Endothelial cell of umbilical vein (primary cell): ENCODE results near the gene SMARCA2. TPM values are rescaled to one million over a fixed set of nuclear protein-coding genes. Genes with fewer than 3 reads are reported as not detected.

ENCODE experiments used
- BruUV-seq: library from RNA; stranded (reverse); fragments of 400-500 nt; replicated peaks from 2 replicates; lab custom pipeline; 2021; lab: Mats Ljungman, UMichigan
- CTCF ChIA-PET: fragments of 300-600, 350-600 bp; sonication (Branson Sonifier 250); formaldehyde crosslinking; loops from one replicate; lab custom pipeline; 2021; ENCODE audit warnings: antibody characterized with exemption, inconsistent platforms; lab: Charles Lee
- POLR2A ChIA-PET: fragments of 300-600, 350-600 bp; sonication (Branson Sonifier 250); formaldehyde crosslinking; loops from one replicate; lab custom pipeline; 2021; ENCODE audit warnings: antibody characterized with exemption, inconsistent platforms; lab: Charles Lee
- DNase-seq: peaks from one replicate; pipeline ENCODE4 v3.0.0-alpha.2; 2011; ENCODE audit warnings: low read depth, low spot score
- FAIRE-seq: peaks from 2 replicates; lab custom pipeline; 2011; peaks lifted over from hg19 to GRCh38; lab: Jason Lieb, UNC
- H2AFZ ChIP-seq: 2 replicates; pipeline ENCODE4 v1.6.0; 2012; ENCODE audit warnings: low read depth, low read length, control low read depth, inconsistent platforms
- H3K27ac ChIP-seq: 2 replicates; pipeline ENCODE4 v1.5.1; 2011; ENCODE audit warnings: low read depth, mild to moderate bottlenecking, control low read depth, low read length, moderate library complexity; ENCODE audit not compliant: insufficient read depth
- H3K27me3 ChIP-seq, 2 experiments: 2 replicates each; pipeline versions ENCODE4 v1.6.0 to v1.6.1; 2011; ENCODE audit warnings: low read length in 2 of 2, mixed read lengths in 1 of 2; ENCODE audit not compliant: control insufficient read depth in 2 of 2, insufficient read depth in 2 of 2
- H3K36me3 ChIP-seq, 2 experiments: 2 replicates in 1 of 2; 3 replicates in 1 of 2; pipeline ENCODE4 v1.5.1; 2011; ENCODE audit warnings: low read length in 2 of 2, mild to moderate bottlenecking in 1 of 2, moderate library complexity in 1 of 2; ENCODE audit not compliant: control insufficient read depth in 2 of 2, insufficient read depth in 2 of 2; ENCODE audit errors: extremely low read depth in 1 of 2
- H3K4me1 ChIP-seq: 3 replicates; pipeline ENCODE4 v1.5.1; 2011; ENCODE audit warnings: mild to moderate bottlenecking, low read length; ENCODE audit not compliant: control insufficient read depth, insufficient read depth; ENCODE audit errors: extremely low read depth
- H3K4me2 ChIP-seq: 2 replicates; pipeline ENCODE4 v1.6.1; 2011; ENCODE audit warnings: low read length, control low read depth, mixed read lengths; ENCODE audit not compliant: insufficient read depth
- H3K4me3 ChIP-seq, 3 experiments: fragments of 200-600 bp in 1 of 3; sonication (generic), shearing (Covaris generic) in 1 of 3; replicated peaks in 1 of 3; 2 replicates each; pipeline ENCODE4 v1.5.1; 2011 to 2016; ENCODE audit warnings: control low read depth in 3 of 3, low read length in 3 of 3, mild to moderate bottlenecking in 2 of 3, inconsistent platforms in 1 of 3, low read depth in 1 of 3, moderate library complexity in 1 of 3; ENCODE audit not compliant: insufficient read depth in 1 of 3
- H3K79me2 ChIP-seq: 2 replicates; pipeline ENCODE4 v1.6.0; 2012; ENCODE audit warnings: low read length, inconsistent platforms; ENCODE audit not compliant: control insufficient read depth, insufficient read depth
- H3K9ac ChIP-seq: replicated peaks from 2 replicates; pipeline ENCODE3; 2011; ENCODE audit warnings: low read length, control low read depth; ENCODE audit not compliant: insufficient read depth; ENCODE audit errors: extremely low read depth
- H3K9me1 ChIP-seq: replicated peaks from 3 replicates; pipeline ENCODE4 v1.6.0; 2011; ENCODE audit warnings: mild to moderate bottlenecking, low read length; ENCODE audit not compliant: control insufficient read depth, insufficient read depth; ENCODE audit errors: extremely low read depth
- H3K9me3 ChIP-seq: replicated peaks from 2 replicates; pipeline ENCODE4 v1.5.1; 2012; ENCODE audit warnings: low read length, inconsistent platforms; ENCODE audit not compliant: control insufficient read depth, insufficient read depth
- H4K20me1 ChIP-seq: replicated peaks from 2 replicates; pipeline ENCODE3; 2011; ENCODE audit warnings: mild to moderate bottlenecking, low read length; ENCODE audit not compliant: control insufficient read depth, insufficient read depth; ENCODE audit errors: extremely low read depth
- EZH2 ChIP-seq: IDR thresholded peaks from 2 replicates; pipeline ENCODE4 v1.6.1; 2012; ENCODE audit warnings: borderline replicate concordance, low read depth, mild to moderate bottlenecking, moderate library complexity, low read length, inconsistent platforms; ENCODE audit not compliant: severe bottlenecking
- FOS ChIP-seq: IDR thresholded peaks from 2 replicates; pipeline ENCODE4 v1.6.1; 2011; ENCODE audit warnings: mild to moderate bottlenecking, low read length, moderate library complexity, borderline replicate concordance; ENCODE audit not compliant: insufficient read depth
- GATA2 ChIP-seq: IDR thresholded peaks from 2 replicates; pipeline ENCODE4 v1.7.0; 2011; ENCODE audit warnings: low read depth, mild to moderate bottlenecking, moderate library complexity, mixed read lengths, low read length; ENCODE audit not compliant: insufficient read length, insufficient read depth
- JUN ChIP-seq: IDR thresholded peaks from 2 replicates; pipeline ENCODE4 v1.6.1; 2011; ENCODE audit warnings: borderline replicate concordance, low read depth; ENCODE audit not compliant: insufficient read length, insufficient read depth
- MYC ChIP-seq: IDR thresholded peaks from one replicate; pipeline ENCODE4 v1.6.1; 2011; ENCODE audit warnings: mild to moderate bottlenecking, low read depth, low read length
- POLR2A ChIP-seq: IDR thresholded peaks from 2 replicates; pipeline ENCODE4 v1.6.1; 2012; ENCODE audit warnings: low read depth, mild to moderate bottlenecking, control low read depth, low read length
- POLR2AphosphoS5 ChIP-seq: IDR thresholded peaks from 2 replicates; pipeline ENCODE4 v1.6.1; 2012; ENCODE audit warnings: low read depth, mild to moderate bottlenecking, control low read depth, low read length, moderate library complexity; ENCODE audit not compliant: insufficient read depth
- dilution Hi-C: fragments of 300-500 bp; cut with MboI; formaldehyde crosslinking; loops from one replicate; pipeline ENCODE4 v1.15.0; 2019; ENCODE audit warnings: low sequenced_read_pairs; ENCODE audit not compliant: extremely low pct_ligation_motif_present
- intact Hi-C: fragments of 100-400 bp; cut with micrococcal nuclease; formaldehyde crosslinking; loops from one replicate; pipeline ENCODE4 v1.10.0; 2022
- polyA plus RNA-seq, 4 experiments: library from polyadenylated mRNA; depleted of rRNA in 3 of 4; stranded (reverse) in 3 of 4; unstranded in 1 of 4; fragments of >200 nt; gene quantifications; 2 replicates each; pipeline versions ENCODE4 v1.2.1 to v1.2.3, GENCODE V29; 2011 to 2012; ENCODE audit warnings: missing spikeins in 1 of 4
- total RNA-seq: library from RNA; stranded (reverse); gene quantifications from 2 replicates; pipeline ENCODE4 v1.2.3, GENCODE V29; 2021
- TF ChIP-seq, protein P1 (sequence below): IDR thresholded peaks from 2 replicates; pipeline ENCODE4 v1.6.1; 2011; ENCODE audit not compliant: insufficient read depth, insufficient read length
- TF ChIP-seq, protein P2 (sequence below), 2 donors: IDR thresholded peaks; 1 replicate in 1 of 2; 2 replicates in 1 of 2; pipeline ENCODE4 v1.5.1; 2011; ENCODE audit warnings: low read length in 2 of 2, mild to moderate bottlenecking in 2 of 2, moderate library complexity in 2 of 2, control low read depth in 1 of 2, inconsistent platforms in 1 of 2, low read depth in 1 of 2; ENCODE audit not compliant: insufficient read depth in 1 of 2; ENCODE audit errors: extremely low read depth in 1 of 2

Gene SMARCA2
- total and polyA plus RNA-seq, 2 donors (not counting 3 experiments of a cell fraction or from before 2014, with no cell fraction given) = 54.5 to 79.9 TPM

DNA sequence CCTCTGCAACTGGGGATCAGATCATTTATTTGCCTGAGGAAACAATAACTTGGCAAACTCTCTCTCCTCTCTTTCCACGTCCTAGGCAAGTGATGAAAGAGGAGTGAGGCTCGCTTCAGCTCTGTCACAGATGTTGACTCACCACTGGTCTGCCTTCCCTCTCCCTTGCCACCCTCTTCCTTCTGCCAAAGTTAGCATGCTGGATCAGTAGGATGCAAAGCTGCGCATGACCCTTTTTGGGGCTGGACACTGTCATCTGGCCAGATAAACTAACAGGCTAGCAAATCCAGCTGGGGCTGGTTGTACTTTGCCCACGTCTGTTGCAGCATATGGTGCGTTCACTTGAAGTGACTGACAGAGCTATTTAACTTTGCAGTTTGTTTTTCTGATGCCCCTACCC, 36.2 kb upstream of the SMARCA2 start:
- intact Hi-C loops (no loop called here), dilution Hi-C loops (no loop called here)
- H3K4me1 ChIP-seq = no peaks in the 10 kb centered on the region
- DNase-seq (no peak), FAIRE-seq (no peak)
- no peaks in the 10 kb centered on the region for H4K20me1 ChIP-seq
- H3K27me3 ChIP-seq = no peaks in the 10 kb centered on the region
- no TSS peak for BruUV-seq
- H2AFZ ChIP-seq = no peak overlapping the region
- H3K4me2 ChIP-seq = no peak overlapping the region
- H3K27ac ChIP-seq = no peak overlapping the region
- POLR2A ChIA-PET = no interaction called here
- CTCF ChIA-PET = no interaction called here
- H3K9me3 ChIP-seq = no peaks in the 10 kb centered on the region
- H3K79me2 ChIP-seq = no peaks in the 10 kb centered on the region
- no peak overlapping the region for H3K9ac ChIP-seq
- TF ChIP-seq, protein P1, sequence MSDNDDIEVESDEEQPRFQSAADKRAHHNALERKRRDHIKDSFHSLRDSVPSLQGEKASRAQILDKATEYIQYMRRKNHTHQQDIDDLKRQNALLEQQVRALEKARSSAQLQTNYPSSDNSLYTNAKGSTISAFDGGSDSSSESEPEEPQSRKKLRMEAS = no peak
- TF ChIP-seq GATA2 (no peak), JUN (no peak), FOS (no peak), POLR2A (no peak), EZH2 (no peak), MYC (no peak), POLR2AphosphoS5 (no peak)
- TF ChIP-seq, protein P2, sequence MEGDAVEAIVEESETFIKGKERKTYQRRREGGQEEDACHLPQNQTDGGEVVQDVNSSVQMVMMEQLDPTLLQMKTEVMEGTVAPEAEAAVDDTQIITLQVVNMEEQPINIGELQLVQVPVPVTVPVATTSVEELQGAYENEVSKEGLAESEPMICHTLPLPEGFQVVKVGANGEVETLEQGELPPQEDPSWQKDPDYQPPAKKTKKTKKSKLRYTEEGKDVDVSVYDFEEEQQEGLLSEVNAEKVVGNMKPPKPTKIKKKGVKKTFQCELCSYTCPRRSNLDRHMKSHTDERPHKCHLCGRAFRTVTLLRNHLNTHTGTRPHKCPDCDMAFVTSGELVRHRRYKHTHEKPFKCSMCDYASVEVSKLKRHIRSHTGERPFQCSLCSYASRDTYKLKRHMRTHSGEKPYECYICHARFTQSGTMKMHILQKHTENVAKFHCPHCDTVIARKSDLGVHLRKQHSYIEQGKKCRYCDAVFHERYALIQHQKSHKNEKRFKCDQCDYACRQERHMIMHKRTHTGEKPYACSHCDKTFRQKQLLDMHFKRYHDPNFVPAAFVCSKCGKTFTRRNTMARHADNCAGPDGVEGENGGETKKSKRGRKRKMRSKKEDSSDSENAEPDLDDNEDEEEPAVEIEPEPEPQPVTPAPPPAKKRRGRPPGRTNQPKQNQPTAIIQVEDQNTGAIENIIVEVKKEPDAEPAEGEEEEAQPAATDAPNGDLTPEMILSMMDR (IDR thresholded peaks at IDR 0.05; ENCODE audit: extremely low read depth in 1 of 2, insufficient read depth in 1 of 2, low read depth in 1 of 2, low read length in 2 of 2) = no peak
- no peak overlapping the region for H3K4me3 ChIP-seq
- no peaks in the 10 kb centered on the region for H3K9me1 ChIP-seq
- no peaks in the 10 kb centered on the region for H3K36me3 ChIP-seq
